ENCODE data around the gene BACE2.

DNA sequence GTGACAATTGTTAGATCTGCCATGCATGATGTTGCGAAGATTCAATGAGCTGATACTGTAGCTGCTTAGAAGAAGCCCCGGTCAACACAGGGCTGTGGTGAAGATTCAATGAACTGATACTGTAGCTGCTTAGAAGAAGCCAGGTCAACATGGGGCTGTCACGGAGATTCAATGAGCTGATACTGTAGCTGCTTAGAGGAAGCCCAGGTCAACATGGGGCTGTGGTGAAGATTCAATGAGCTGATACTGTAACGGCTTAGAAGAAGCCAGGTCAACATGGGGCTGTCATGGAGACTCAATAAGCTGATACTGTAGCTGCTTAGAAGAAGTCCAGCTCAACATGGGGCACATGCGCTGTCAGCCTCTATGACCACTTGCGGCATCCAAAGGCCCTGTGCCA is 18.8 kb upstream of the BACE2 start:
- TF ChIP-seq EZH2phosphoT487 (IDR thresholded peaks at IDR 0.05; ENCODE audit: borderline replicate concordance), result no peak
- TF ChIP-seq, protein P1, sequence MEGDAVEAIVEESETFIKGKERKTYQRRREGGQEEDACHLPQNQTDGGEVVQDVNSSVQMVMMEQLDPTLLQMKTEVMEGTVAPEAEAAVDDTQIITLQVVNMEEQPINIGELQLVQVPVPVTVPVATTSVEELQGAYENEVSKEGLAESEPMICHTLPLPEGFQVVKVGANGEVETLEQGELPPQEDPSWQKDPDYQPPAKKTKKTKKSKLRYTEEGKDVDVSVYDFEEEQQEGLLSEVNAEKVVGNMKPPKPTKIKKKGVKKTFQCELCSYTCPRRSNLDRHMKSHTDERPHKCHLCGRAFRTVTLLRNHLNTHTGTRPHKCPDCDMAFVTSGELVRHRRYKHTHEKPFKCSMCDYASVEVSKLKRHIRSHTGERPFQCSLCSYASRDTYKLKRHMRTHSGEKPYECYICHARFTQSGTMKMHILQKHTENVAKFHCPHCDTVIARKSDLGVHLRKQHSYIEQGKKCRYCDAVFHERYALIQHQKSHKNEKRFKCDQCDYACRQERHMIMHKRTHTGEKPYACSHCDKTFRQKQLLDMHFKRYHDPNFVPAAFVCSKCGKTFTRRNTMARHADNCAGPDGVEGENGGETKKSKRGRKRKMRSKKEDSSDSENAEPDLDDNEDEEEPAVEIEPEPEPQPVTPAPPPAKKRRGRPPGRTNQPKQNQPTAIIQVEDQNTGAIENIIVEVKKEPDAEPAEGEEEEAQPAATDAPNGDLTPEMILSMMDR (IDR thresholded peaks at IDR 0.05 in 2 of 3, conservative IDR thresholded peaks at IDR 0.05 in 1 of 3; ENCODE audit: borderline replicate concordance in 1 of 3, insufficient read depth in 1 of 3, low read depth in 2 of 3, low read length in 2 of 3), result no peak
- TF ChIP-seq, protein P2, sequence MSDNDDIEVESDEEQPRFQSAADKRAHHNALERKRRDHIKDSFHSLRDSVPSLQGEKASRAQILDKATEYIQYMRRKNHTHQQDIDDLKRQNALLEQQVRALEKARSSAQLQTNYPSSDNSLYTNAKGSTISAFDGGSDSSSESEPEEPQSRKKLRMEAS (IDR thresholded peaks at IDR 0.05), result no peak
- TF ChIP-seq POLR2A (IDR thresholded peaks at IDR 0.05; ENCODE audit: borderline replicate concordance, extremely low read depth, insufficient read depth, insufficient read length), result no peak
- TF ChIP-seq ELF1 (IDR thresholded peaks at IDR 0.05; ENCODE audit: borderline replicate concordance, low read depth), result no peak
- no peak for TF ChIP-seq SIN3A (IDR thresholded peaks at IDR 0.05; ENCODE audit: low read depth)

Measured in HCT116 (cell line).